D341Med (cell line): ENCODE results near the gene CHSY3.

Experiments used
- DNase-seq: peaks from one replicate; pipeline ENCODE4 v3.0.0; 2012; ENCODE audit warnings: low spot score

The CHSY3 gene

DNA sequence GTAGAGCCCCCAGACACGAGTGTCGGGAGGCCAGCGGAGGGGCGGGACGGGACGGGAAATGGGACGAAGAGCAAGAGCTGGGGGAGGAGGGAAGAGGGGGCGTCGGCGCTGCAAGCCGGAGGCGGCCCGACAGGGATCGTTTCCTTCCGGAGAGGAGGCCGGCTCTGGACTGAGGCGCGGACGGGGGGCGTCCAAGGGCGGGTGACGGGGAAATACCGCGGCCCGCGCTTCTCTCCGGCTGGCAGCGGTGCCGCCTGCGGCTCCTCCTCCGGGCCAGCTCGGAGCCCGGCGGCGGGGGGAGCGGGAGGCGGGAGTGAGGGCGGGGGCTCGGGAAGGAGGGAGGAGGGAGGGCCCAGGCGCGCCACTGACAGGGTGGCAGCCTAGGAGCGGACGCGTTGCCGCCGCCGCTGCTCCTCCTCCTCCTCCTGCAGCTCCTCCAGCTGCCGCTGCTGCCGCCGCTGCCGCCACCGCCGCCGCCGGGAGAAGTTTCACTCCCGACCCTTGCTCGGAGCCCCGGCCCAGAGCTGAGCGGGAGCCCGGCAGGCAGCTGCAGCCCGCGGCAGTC, at the start of gene CHSY3:
CHSY3 (plus strand) TSS at position 364 of the 565 bp plus-strand sequence.
- peak; percentile 87 for DNase-seq

DNA sequence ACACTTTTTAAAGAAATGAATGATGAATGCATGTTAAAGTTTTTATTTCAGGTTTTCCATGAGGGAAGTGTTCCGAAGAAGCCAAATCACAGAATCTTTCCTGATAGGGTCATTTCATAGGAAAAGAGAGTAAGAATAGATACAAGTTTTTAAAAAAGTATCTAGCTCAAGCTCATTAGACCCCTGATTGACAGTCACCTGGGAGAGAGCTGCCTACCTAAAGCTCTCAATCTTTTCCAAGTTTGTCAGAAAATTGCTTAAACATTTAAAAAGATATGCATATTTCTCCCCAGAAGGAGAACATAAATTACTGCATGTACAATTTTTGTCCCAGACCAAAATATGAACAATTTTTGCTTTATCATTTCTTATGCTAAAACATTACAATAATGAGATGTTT, 47.9 kb upstream of the CHSY3 start:
- DNase-seq: no peak

DNA sequence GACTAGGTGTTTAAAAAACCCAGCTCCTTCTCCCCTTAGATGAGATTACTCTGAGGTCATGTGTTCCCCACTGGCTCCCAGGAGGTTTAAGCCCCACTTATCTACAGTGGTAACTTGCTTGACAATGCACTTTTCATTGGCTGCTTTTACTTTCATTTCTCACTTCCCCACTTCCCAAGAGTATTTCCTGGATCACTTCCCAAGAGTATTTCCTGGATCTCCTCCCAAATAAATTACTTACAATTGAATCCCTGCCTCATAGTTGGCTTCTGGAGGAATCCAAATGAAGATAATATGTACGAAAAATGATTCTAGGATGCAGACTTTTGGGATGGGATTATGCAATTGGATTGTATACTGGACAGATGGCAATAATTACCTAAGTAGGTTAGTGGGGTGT, 47.1 kb upstream of the CHSY3 start:
- DNase-seq: peak; percentile 24

DNA sequence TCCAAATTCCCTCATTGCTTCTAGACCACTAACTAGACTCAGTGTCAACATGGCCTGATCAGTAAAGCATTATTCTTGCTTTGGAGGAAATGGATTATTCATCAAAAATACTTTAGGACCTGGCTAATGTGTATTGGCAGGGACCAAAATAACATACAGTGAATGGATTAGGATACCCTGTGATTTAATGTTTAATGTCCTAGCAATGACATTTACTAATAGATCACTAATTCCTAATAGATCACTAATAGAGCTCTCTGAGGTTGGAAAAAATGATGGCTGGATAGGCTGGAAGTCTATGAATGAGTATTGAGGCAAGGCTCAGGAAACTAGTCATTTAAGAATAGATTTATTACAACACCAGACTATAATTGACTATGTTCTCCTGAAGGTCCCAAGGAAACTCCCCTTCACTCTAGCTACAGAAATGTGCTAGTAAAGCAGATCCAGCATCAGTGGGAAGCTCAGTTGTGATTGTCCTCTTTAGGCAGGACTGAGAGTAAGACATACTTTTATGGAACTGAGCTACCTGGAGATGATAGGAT, 46.1 kb upstream of the CHSY3 start:
- DNase-seq: no peak

DNA sequence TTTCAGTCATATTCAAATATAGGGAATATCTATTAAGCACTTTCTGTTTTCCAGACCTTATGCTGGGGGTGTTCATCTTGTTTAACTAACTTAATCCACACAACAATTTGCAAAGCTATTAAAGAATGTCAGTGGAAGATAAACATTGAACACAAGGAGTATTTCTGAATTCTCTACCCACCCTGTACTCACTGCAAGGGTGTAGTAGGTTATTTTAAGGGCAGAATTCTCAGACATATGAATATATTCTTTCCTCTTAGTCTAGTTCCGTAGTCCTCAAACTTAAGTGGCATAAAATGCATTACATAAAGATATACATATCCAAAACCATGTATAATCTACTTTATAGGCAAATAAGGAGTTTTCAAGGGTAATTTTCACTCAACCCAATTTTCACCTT, 19.9 kb upstream of the CHSY3 start:
- no peak for DNase-seq

DNA sequence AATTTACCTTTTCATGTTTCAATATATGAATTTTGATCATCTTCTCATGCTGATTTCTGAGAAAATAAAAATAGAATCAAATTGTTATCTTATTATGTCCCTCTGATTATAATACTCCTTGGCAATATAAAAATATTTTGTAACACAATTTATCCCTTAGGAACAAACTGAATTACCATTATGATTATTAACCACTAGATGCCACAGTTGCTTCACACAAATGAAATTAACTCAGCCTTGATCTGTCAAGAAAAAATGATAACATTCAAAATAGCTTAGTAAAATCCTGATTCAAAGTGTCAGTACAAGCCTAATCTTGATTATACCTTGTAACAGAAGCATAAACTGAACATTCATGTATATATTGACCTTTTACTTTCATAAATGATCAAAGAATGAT, 4.8 kb upstream of the CHSY3 start:
- DNase-seq: no peak

DNA sequence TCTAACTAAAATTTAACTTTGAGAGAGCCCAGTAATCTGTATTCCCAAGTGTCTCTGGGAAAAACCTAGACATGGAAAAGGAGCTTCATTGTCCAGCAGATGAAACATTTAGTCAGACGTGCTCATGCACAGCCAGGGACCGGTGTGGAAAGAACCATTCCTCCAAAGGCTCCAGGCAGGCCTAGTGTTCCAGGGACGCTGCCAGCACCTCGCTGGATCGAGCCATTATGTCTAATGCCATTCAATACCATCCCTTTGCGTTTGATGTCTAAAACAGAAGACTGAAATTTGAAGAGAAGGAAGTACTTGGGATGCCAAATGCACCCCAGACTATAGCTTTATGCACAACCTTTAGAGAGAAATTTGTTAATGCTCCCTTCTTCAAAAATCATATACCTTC, 1.4 kb upstream of the CHSY3 start:
- DNase-seq: no peak

DNA sequence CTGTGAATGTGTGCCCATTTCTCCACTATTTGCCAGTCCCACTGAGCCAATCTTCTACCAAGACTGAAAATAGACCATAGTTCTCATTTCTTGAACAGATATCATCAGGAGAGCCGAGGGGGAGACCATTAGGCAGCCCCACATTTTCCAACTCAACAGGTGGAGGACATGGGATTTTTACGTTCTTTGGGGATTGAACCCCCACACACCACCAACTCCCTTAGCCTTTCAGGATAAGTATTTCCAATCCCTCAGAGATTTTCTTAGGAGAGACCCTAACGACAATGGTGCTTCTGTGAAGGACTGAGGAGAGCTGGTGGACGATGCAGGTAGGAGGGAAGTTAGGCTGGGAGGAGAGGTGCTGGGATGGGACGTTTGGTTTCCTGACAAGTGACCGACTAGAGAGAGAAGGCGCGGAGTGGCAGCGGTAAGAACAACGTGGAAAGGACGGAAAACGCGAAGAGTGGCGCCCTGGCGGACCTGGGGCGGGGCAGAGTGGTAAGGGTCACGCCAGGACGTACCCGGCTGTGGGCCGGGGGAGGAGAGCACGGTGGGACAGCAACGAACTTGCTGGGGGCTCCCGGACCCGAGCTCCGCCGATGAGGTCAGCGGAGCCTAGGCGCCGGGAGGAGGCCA, 681 bp upstream of the CHSY3 start:
- no peak for DNase-seq

DNA sequence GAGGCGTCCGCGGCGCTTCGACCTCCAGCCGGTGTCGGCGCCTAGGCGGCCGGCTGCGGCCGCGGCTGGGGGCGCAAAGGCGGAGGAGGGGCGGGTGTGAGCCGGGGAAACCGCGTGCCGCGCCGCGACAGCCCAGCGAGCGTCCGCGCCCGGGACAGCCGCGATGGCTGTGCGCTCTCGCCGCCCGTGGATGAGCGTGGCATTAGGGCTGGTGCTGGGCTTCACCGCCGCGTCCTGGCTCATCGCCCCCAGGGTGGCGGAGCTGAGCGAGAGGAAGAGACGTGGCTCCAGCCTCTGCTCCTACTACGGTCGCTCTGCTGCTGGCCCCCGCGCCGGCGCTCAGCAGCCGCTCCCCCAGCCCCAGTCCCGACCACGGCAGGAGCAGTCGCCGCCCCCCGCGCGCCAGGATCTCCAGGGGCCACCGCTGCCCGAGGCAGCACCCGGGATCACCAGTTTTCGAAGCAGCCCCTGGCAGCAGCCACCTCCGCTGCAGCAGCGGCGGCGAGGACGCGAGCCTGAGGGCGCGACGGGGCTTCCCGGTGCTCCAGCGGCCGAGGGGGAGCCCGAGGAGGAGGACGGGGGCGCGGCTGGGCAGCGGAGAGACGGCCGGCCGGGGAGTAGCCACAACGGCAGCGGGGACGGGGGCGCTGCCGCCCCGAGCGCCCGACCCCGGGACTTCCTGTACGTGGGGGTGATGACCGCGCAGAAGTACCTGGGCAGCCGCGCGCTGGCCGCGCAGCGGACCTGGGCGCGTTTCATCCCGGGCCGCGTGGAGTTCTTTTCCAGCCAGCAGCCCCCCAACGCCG, 605 bp downstream of the CHSY3 start:
- DNase-seq: peak; percentile 72

DNA sequence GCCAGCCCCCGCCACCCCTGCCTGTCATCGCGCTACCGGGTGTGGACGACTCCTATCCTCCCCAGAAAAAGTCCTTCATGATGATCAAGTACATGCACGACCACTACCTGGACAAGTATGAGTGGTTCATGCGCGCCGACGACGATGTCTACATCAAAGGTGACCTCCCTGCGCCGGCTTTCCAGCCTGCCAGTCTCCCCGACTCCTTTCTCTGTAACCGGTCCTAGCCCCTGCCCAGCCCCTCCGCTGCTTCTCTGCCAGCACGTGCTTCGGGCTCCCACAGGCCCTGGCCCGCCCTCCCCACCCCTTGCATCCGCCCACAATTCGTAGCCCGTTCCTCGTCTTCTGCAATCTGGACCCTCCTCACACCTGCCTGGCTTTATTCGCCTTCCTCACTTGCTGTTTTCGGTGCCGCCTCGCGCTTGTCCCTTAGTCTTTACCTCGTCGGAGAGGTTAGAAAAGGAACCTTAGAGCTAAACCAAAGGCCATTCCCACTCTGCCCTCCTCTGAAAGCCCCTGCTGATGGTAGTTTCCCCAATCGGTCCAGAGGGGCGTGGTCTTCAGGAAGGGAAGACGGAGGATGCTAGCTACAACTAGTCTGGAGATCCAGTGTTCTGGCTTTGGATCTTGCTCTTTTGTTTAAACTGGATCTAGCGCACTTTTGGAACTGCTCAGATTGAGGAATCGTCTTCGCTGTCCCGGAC, 1.4 kb downstream of the CHSY3 start:
- peak; percentile 43 for DNase-seq

DNA sequence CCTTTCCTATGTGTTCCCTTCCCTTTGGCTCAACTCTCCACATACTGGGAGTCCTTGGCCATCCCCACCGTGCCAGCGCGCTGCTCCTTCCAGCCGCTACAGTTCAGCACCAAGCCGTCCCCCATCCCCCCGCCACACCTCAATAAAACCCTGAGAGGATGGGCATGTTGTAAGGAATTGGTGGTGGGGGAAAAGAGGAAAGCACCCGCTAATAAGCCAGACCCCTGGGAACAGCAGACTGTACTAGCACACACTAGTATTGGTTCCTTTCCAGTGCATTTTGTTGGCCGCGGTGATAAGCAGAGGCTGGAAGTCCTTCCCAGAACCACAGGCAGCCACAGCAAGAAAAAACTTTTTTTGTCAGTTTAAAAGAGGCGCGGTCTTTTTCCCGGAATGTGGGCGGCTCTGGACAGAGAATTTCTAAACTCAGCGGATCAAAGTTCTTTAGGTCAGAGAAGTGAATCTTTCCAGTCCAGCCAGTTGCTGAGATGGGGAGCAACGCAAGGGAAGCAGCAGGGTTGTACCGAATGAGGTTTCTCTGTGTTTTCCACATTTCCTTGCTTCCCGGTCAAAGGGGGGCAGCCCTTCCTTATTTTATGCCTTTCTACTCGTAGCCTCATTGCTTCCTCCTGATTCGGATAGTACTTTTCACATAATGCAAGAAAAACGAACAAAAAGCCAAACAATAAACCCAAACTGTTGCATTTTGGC, 2.1 kb downstream of the CHSY3 start:
- peak; percentile 32 for DNase-seq

DNA sequence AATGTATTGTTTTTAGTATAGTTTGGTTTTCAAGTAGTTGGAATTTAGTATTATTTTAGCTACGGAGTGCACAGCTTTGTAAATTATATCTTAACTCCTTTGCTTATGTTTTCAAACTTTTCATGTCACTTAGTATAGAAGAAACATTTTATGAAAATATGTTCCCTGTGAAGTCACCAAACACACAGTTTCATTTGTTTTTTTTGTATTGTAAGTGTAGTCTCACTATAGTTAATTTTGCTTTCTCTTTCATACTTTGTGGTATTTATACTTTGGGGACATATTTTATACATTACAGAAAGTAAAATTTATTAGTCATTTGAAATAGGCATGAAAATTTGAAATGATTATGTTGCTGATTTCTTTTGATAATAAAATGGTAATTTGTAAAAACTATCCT, 5.0 kb downstream of the CHSY3 start:
- no peak for DNase-seq

DNA sequence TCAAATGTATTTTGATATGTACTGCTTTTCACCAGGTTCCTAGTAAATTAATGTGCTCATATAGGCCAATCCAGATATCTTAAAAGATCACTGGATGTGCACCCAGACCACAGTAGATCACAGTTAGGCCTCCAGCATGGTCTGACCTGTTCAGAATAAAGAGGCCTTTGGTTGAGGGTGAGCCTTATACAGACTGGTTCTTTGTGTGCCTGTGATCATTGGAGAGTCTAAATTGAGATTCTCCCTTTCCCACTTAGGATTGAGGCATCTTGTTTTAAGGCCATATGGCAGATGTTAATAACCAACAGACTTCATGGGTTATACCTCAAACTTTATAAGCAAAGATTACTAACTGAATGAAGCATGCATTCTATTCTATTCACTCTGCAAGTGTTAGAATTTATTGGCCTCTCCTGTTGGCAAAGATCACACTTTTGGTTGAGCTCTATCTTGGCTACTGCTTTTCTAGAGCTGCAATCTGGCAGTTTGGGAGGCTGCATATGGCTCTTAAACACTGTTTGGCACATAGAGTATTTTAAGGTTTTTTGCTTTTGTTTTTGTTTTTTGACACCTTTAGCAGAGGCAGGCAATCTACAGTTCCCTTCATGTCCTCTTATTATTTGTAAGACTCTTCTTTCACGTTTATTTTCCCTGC, 8.5 kb downstream of the CHSY3 start:
- DNase-seq: no peak

DNA sequence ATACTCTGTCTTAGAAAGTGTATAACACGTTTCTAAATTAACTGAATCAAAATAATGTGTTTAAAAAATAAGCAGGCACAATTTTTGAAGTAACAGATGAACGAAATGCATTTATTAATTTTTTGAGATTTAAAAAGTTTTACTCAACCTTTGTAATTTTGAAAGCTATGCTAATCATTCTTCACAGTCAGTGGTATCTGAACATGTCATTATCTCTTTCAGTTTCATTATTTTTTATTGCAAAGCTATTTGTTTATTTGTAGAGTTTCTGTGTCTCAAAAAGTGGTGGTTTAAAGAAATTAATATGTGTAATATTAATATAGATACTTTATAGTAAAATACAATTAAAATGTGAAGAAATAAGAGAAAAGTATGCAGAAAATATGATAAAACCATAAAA, 11.2 kb downstream of the CHSY3 start:
- no peak for DNase-seq

DNA sequence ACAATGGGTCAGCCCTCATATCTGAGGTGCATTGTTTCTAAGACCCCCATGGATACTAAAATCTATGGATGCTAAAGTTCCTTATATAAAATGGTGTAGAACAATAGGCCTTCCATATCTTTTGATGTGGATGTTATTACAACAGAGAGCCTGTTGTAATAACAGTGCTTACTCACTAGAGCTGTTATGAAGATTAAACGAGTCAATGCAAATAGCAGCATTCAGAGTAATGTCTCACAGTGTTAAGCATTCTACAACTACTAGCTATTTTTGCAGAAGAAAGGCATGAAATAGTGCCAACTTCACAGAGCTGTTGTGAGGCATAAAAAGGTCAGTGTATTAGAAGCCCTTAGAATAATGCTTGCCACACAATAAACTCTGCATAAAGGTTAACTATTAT, 13.0 kb downstream of the CHSY3 start:
- DNase-seq: no peak

DNA sequence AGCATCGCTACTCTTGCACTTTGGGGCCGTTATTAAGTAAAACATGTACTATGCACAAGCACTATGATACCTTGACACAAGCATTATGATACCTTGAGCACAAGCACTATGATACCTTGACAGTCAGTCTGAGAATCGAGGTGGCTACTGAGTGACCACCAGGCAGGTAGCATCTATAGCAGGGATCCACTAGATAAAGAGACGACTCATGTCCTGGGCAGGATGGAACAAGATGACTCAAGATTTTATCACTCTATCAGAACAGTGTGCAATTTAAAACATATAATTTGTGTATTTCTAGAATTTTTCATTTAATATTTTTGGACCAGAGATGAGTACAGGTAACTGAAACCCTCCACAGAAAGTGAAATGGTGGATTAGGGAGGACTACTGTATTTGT, 16.9 kb downstream of the CHSY3 start:
- DNase-seq: no peak

DNA sequence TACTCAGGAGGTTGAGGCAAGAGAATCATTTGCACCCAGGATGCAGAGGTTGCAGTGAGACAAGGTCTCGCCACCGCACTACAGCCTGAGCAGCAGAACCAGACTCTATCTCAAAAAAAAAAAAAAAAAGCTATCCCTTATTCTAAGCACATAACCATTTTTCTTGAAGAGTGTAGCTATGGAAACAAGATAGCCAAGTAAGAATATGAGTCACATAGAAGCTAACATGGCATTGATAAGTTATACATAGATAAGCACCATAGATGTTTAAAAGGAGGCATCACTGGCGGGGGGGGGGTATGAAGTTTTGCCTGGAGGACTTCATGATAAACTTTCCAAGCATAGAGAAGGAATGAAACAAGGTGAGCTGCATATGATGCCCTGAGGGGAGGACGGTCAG, 26.0 kb downstream of the CHSY3 start:
- DNase-seq: no peak

DNA sequence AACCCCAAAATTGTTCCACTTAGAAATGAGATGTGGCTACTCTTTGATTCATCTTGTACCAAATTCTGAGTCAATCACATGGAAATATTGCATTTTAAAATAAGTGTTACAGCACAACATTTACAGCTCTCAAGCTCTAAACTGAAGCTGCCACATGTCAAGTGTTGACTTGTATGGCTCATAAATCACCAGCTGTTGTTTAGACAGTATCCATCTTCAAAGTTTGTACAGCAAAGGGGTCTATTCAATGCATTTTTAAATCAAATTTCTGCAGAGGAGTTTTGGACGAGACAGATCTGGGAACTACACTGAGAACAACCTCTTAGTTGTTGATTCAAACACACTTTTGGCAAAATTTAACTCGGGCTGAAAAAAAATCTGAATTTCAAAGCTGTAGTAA, 31.4 kb downstream of the CHSY3 start:
- no peak for DNase-seq

DNA sequence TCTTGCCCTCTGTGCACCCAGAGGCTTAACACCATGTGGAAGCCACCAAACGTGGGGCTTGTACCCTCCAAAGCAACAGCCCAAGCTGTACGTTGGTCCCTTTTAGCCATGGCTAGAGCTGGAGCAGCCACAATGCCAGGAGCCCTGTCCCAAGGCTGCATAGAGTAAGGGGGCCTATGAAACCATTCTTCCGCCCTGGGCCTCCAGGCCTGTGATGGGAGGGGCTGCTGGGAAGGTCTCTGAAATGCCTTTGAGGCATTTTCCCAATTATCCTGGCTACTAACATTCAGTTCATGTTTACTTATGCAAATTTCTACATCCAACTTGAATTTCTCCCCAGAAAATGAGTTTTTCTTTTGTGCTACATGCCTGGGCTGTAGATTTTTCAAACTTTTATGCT, 33.8 kb downstream of the CHSY3 start:
- DNase-seq: no peak

DNA sequence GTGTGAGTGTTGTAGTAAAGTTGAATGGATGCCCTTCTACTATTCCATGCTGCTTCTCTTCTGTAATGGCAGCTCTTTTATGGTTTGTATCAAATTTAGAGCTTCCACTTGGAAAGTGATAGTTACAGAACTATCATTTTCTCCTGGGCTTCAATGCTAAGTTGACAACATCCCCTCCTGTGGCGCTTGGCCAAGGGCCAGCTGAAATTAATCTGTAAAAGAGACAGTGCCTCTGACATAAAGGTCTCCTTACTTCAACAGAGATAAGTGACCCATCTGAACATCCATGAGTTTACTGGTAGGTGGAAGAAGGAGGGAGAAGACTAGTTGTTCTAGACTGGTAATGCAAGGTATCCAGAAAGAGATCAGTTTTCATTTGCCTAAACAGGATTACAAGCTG, 39.7 kb downstream of the CHSY3 start:
- DNase-seq: no peak

DNA sequence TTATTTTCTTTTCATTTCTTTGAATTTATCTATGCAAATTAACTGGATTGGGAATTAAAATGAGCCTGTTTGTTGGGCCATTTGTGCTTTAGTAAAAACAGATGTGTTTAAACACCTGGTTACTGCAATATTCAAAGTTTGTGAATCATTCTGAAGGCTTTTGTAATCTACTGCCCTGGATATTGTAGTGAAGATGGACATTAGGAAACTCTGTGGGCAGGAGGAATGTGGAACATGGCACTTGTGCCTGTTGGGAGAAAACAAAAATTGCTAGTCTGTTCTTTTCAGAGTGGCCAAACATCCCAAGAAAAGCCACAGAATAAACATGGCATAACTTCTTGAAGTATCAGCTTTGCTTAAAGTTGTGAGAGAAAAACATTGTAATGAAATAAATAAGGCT, 40.8 kb downstream of the CHSY3 start:
- no peak for DNase-seq
